GM18508 (cell line): ENCODE data around the gene PTPRF.

ENCODE experiments used
- ATAC-seq: cut with Tn5 transposase; IDR thresholded peaks from one replicate; pipeline ENCODE4 v1.9.1; 2021; ENCODE audit warnings: moderate number of reproducible peaks; ENCODE audit not compliant: insufficient read depth, unreplicated experiment

Gene PTPRF

DNA sequence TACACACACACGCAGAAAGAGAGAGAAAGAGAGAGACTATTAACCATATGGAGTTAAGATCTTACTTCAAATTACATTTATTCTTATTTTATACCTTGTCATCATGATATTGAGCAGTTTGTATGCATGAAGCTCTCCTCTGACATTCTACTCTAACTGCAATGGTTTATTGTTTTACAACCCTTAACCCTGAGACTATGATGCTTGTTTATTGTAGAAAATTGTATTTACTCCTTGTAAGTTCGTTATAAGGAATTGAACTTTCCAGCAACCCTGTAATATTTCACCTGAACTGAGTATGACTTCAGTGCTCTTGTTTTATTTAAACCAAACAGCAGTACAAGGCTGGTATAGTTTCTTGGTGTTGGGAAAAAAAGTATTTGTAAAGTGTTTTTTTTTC, 18.6 kb upstream of the PTPRF start:
- ATAC-seq: no peak

DNA sequence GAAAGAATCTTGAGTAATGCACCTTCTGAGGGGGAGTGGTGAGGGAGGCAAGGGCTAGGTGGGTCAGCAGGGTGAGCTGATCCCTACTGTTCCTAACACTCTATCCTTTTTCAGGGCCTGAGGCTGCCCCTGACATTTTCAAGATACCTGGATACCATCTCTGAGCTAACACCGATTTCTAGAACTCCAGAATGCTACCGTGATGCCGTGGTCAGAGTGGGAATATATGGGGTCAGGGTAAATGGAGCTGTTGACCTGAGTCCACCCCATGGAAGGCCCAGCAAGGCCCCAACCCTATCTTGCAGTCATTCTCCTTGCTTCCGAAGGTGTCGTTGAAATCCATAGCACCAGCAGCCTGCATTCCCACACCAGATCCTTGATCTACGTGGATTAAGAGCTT, 18.0 kb upstream of the PTPRF start:
- ATAC-seq: no peak

- ATAC-seq: no peak
Observed at GRCh38 chr1:43513471-43514173, 17.1 kb upstream of the PTPRF start.

DNA sequence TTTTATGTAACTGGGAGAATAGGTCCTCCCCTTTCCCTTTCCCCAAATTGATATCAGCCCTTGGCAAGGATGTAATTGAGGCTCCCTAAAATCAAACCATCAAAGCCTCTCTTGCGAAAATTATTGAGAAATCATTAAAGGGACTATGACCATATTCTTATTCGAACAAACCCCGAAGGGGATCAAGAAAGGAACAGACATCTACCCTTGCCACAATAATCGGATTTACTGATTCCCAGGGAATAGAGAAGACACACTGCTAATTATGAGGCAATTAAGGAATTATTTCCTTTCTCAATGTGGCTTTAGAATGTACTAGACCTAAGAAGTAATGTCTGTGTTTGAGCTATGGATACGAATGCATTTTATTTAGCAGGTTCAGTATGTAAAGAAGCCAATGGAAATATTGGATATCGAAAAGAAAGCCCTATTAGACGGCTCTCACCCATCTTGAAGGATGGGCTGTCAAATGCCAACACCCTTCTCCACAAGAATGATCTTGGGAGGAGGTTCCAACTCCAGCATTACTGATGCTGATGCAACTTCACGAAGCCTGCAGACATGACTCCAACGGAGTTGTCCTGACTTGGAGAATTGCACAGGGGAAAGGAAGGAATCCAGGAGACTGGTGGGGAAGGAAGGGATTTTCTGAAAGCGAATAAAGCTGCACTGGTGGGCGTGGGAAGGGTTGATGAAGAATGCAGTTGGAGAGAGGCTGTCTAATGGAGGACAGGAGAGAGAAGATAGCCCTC, 11.6 kb upstream of the PTPRF start:
- ATAC-seq: no peak

- no peak for ATAC-seq
Observed at GRCh38 chr1:43520100-43520778, 10.4 kb upstream of the PTPRF start.

- no peak for ATAC-seq
Observed at GRCh38 chr1:43521078-43521477, 9.6 kb upstream of the PTPRF start.

- no peak for ATAC-seq
Observed at GRCh38 chr1:43521756-43522155, 8.9 kb upstream of the PTPRF start.

GRCh38 chr1:43522431-43522775, 8.3 kb upstream of the PTPRF start:
- ATAC-seq: no peak

GRCh38 chr1:43522776-43523480, 7.8 kb upstream of the PTPRF start:
- no peak for ATAC-seq

GRCh38 chr1:43524804-43525203, 5.9 kb upstream of the PTPRF start:
- ATAC-seq: no peak

- ATAC-seq: no peak
Observed at GRCh38 chr1:43526002-43526401, 4.7 kb upstream of the PTPRF start.

DNA sequence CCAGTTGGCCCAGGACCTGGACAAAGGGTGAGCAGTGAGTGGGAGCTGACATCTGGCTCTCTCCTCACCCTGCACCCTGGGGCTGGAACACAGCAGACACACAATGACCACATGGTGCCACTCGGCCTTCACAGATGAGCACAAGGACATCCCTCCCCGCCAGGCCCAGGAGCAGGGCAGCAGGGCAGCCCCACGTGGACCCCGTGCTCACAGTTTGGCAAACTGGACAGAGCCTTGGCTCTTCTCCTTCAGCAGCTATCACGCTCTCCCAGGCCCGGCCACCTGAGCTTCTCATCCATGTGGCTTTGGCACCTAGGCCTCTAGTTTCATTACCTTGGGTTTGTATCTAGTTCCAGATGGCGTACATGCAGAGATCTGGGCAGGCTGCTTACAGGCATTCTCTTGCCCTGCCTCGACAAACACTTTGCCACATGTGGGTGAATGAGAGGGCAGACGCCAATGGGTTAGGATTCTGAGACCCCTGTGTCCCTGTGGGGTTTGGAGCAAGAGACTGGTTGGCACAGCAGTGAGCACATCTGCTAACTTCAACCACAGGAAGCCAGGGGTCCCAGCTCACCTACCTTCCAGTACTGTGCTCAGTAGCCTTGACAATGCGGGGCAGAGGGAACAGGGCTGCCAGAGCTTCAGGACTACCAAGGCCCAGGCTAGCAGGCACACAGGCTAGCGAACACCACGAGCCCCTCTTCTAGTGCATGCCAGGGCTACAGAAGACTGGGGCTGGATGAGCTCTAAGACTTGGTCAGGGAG, 3.4 kb upstream of the PTPRF start:
- no peak for ATAC-seq

DNA sequence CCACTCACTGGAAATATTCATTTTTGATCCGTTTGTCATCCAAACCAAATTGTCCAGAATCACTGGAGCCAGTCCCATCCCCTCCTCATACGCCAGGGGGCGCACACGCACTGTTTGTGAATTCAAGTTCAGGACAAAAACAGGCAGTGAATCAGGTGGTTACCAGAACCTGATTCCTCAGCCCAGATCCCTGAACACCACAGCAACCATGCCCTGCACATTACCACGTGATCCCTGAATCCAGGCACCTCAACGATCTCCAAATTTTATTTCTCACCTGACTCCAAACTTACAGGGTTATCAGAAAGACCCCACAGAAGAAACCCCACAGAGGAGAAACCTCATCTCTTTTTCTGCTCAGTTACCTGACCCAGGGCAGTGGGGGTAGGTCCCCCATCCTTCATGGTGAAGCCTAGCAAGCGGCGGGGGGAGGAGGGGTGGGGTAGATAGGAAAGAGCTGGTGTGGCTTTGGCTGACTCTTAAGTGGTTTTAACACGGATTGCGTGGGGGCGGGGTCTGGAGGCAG, 1.4 kb upstream of the PTPRF start:
- ATAC-seq: no peak

DNA sequence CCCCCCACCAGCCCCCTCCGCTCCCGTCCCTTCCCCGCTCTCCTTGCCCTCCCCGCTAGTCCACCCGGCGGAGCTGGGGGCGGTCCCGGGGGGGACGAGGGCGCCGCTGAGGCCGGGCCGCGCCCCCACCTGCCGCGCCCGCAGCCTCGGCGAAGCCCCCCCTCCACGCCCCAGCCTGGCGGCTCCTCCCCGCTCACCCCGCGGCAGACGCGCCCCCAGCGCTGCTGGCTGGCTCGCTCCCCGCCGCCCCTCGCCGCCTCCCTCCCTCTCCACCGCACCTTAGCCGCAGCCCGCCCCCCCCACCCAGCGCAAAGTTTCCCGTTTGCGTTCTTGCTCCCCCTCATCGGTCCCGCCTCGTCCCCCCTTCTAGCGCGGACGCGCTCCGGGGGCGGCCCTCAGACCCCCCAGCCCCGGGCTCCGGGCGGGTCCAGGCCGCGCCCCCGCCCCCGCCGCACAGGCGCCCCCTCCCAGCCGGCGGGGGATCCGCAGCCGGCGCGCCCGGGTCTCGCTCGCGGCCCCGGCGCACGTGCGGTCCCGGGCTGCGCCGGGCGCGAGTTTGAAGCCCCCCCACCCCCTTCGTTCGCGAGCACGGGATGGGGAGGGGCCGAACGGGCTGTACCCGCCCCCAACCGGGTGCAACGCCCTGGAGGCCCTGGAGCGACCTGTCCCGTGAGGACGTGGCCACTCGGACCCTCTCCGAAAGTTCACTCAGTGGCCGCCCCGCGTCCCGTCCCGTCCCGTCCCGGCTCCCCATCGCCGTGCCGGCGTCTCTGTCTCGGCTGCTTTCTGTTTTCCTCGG, 623 bp downstream of the PTPRF start:
- no peak for ATAC-seq

GRCh38 chr1:43531906-43532584, 1.4 kb downstream of the PTPRF start:
- ATAC-seq: no peak

DNA sequence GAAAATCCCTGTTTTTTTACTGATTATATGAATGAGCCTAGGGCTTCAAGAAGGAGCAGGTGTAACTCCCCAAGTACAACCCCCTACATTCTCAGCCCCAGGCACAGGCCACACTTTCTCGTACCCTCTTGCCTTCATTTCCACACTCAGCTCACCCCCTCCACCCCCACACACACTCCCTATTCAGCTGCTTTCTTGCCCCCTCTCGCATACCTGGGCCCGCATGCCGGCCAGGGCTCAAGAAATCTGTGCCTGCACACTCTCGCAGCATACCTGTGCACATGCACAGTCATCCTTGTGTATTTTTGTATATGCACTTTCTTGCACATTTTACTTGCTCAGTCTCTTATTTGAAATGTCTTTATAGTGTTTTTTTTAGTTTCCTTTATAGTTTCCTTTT, 2.0 kb downstream of the PTPRF start:
- no peak for ATAC-seq

DNA sequence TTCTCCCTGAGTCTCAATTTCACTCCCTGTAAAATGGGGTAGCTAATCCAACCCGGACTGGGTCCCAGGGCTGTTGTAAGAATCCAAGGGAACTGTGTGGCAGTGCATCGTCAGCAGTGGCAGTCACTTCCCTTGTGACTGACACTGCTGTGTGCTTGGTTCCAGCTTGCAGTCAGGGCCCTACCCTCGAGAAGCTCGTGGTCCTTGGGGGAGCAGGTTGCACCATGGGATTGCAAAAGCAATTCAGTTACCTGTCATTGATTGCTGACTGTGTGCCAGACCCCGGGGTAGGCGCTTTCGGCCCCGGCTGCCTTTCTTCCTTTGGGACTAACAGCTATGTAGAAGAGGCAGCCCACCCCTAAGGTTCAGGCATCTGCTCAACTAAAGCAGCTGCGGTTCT, 2.9 kb downstream of the PTPRF start:
- ATAC-seq: no peak

GRCh38 chr1:43534256-43534655, 3.6 kb downstream of the PTPRF start:
- ATAC-seq: no peak
